HepG2 (cell line): ENCODE results near the gene NAA38. TPM values are rescaled to one million over a fixed set of nuclear protein-coding genes. Genes with fewer than 3 reads are reported as not detected.
"Not testable (repeated sequence)": the region's sequence is repeated elsewhere in the genome, so short reads cannot be mapped to it uniquely, and the experiment has no call there.

Source experiments
- ATAC-seq: fragments of 200-7000 bp; cut with Tn5 transposase; 3 replicates; pipeline ENCODE4 v1.9.1; 2020; ENCODE audit warnings: mild to moderate bottlenecking, moderate library complexity
- BruUV-seq: library from RNA; stranded (reverse); fragments of 400-500 nt; replicated peaks from 2 replicates; lab custom pipeline; 2021; lab: Mats Ljungman, UMichigan
- CTCF ChIA-PET: fragments of 300-600 bp; formaldehyde crosslinking; extraction: SDS; loops from one replicate; lab custom pipeline; 2021; ENCODE audit warnings: low total read pairs, inconsistent platforms, low intra/inter-chr PET ratio; lab: Yijun Ruan, JAX
- POLR2A ChIA-PET: fragments of 350-600 bp; sonication (Branson Sonifier 250); formaldehyde crosslinking; loops from one replicate; lab custom pipeline; 2020; ENCODE audit warnings: antibody characterized with exemption, inconsistent platforms; lab: Yijun Ruan, JAX
- DNase-seq: peaks from one replicate; pipeline ENCODE4 v3.0.0-alpha.2; 2015; ENCODE audit warnings: low spot score
- FAIRE-seq: peaks from 3 replicates; lab custom pipeline; 2011; peaks lifted over from hg19 to GRCh38; lab: Jason Lieb, UNC
- H2AFZ ChIP-seq: one replicate; pipeline ENCODE4 v1.6.1; 2011; ENCODE audit warnings: low read length, inconsistent platforms
- H3K27ac ChIP-seq: fragments of 300-600 bp; 3 replicates; pipeline ENCODE4 v1.8.0; 2011; ENCODE audit warnings: mixed run types, mild to moderate bottlenecking, mixed read lengths, low read length, inconsistent platforms; ENCODE audit not compliant: insufficient read depth; ENCODE audit errors: extremely low read length
- H3K27me3 ChIP-seq, 2 experiments: fragments of 200-600 bp in 1 of 2; 2 replicates in 1 of 2; 3 replicates in 1 of 2; pipeline versions ENCODE4 v1.6.0 to v1.8.0; 2011; ENCODE audit warnings: low read length in 2 of 2, mild to moderate bottlenecking in 2 of 2, moderate library complexity in 2 of 2, inconsistent platforms in 1 of 2; ENCODE audit not compliant: insufficient read depth in 2 of 2, control insufficient read depth in 1 of 2
- H3K36me3 ChIP-seq, 2 experiments: fragments of 200-600 bp in 1 of 2; replicated peaks in 1 of 2; 2 replicates in 1 of 2; 3 replicates in 1 of 2; pipeline versions ENCODE4 v1.5.1 to v1.8.0; 2011; ENCODE audit warnings: low read length in 2 of 2, inconsistent platforms in 1 of 2; ENCODE audit not compliant: insufficient read depth in 2 of 2, control insufficient read depth in 1 of 2
- H3K4me1 ChIP-seq: 2 replicates; pipeline ENCODE4 v1.5.1; 2012; ENCODE audit warnings: low read length, inconsistent platforms; ENCODE audit not compliant: insufficient read depth
- H3K4me2 ChIP-seq: 2 replicates; pipeline ENCODE4 v1.6.0; 2011; ENCODE audit warnings: low read depth, low read length, inconsistent platforms
- H3K4me3 ChIP-seq, 3 experiments: fragments of 200-600 bp in 1 of 3; sonication (generic), shearing (Covaris generic) in 1 of 3; replicated peaks in 1 of 3; 2 replicates each; pipeline ENCODE4 v1.5.1; 2011 to 2016; ENCODE audit warnings: low read length in 3 of 3, inconsistent platforms in 2 of 3, low read depth in 2 of 3, mild to moderate bottlenecking in 2 of 3, control low read depth in 1 of 3, mixed read lengths in 1 of 3; ENCODE audit not compliant: insufficient read depth in 1 of 3
- H3K79me2 ChIP-seq: one replicate; pipeline ENCODE4 v1.6.1; 2011; ENCODE audit warnings: low read length, inconsistent platforms; ENCODE audit not compliant: insufficient read depth
- H3K9ac ChIP-seq: 2 replicates; pipeline ENCODE4 v1.6.0; 2011; ENCODE audit warnings: mild to moderate bottlenecking, low read depth, low read length, inconsistent platforms; ENCODE audit not compliant: insufficient read depth
- H3K9me3 ChIP-seq: 2 replicates; pipeline ENCODE4 v1.5.1; 2012; ENCODE audit warnings: mild to moderate bottlenecking, low read length
- H4K20me1 ChIP-seq: 2 replicates; pipeline ENCODE4 v1.6.0; 2011; ENCODE audit warnings: inconsistent platforms, mild to moderate bottlenecking, low read length, moderate library complexity; ENCODE audit not compliant: insufficient read depth
- RBM39 ChIP-seq: fragments of 200-400 bp; formaldehyde crosslinking; IDR thresholded peaks from one replicate; pipeline ENCODE4 v1.6.1; 2018; ENCODE audit warnings: antibody characterized with exemption, mild to moderate bottlenecking, low read depth, low read length; ENCODE audit not compliant: poor library complexity, severe bottlenecking
- ZNF263 ChIP-seq: sonication (generic); formaldehyde crosslinking; IDR thresholded peaks from 2 replicates; pipeline ENCODE4 v1.4.0; 2020; ENCODE audit warnings: missing genetic modification reagents
- ZNF331 ChIP-seq: sonication (generic); formaldehyde crosslinking; IDR thresholded peaks from 2 replicates; pipeline ENCODE4 v1.4.0; 2020; ENCODE audit warnings: missing genetic modification reagents
- WGBS: methylation state at CpG from one replicate; pipeline ENCODE4 v1.1.6; 2017; ENCODE audit warnings: low lambda C conversion rate; 5-methylcytosine and 5-hydroxymethylcytosine counted together
- in situ Hi-C: cut with HindIII; loops from 2 replicates; pipeline ENCODE4 v1.10.0; 2017; ENCODE audit warnings: low pct_unique_long_range_greater_than_20kb; ENCODE audit not compliant: extremely low pct_ligation_motif_present
- intact Hi-C: fragments of 100-400 bp; cut with micrococcal nuclease; formaldehyde crosslinking; loops from one replicate; pipeline ENCODE4 v1.10.0; 2022; ENCODE audit not compliant: unreplicated experiment
- polyA plus RNA-seq, 8 experiments: library from polyadenylated mRNA; depleted of rRNA in 3 of 8; stranded (reverse) in 7 of 8; unstranded in 1 of 8; fragments of >200 nt; fragmentation: Illumina TruSeq in 4 of 8; extraction: Trizol in 4 of 8; gene quantifications; 2 replicates each; pipeline versions ENCODE4 v1.2.1 to v1.2.3, GENCODE V29; 2011 to 2016; ENCODE audit warnings: low read depth in 4 of 8, missing spikeins in 1 of 8, mixed read lengths in 1 of 8; ENCODE audit not compliant: insufficient read depth in 1 of 8
- total RNA-seq, 5 experiments: library from RNA; depleted of rRNA; stranded (reverse); fragments of >200 nt; fragmentation: Illumina TruSeq; extraction: Trizol; gene quantifications; 2 replicates each; pipeline ENCODE4 v1.2.3, GENCODE V29; 2016; ENCODE audit warnings: low read depth in 1 of 5
- TF ChIP-seq, protein P1 (sequence below): sonication (generic); formaldehyde crosslinking; IDR thresholded peaks from 2 replicates; pipeline ENCODE4 v1.8.0; 2022; ENCODE audit warnings: missing genetic modification reagents, mild to moderate bottlenecking, inconsistent platforms, borderline replicate concordance

The NAA38 gene
- total and polyA plus RNA-seq, 2 of the 13 experiments (the other 11 are each of a cell fraction or from before 2014, with no cell fraction given), result 46.9 to 91.6 TPM

DNA sequence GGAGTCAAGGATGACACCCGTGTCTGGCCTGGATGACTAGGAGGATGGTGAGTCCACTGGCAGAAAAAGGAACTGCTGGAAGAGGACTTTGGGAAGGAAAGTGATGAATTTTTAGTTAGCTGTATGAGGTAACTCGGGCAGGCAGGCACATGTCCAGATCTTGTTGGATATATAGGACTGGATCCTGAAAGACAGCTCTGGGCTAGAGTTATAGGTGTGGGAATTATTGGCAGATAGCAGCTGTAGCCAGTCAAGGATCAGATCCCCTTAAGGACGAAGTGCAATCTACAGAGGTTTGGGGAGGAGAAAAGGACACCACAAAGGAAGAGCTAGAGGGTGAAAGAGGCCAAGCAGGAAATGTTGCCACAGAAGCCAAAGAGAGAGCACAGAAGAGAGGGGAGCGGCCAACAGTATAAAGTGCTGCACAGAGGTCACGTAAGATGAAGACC lies 10.5 kb upstream of the NAA38 start:
- peaks cover 8% of the 10 kb centered on the region for H3K9me3 ChIP-seq
- no peak for FAIRE-seq
- in situ Hi-C loops (no loop called here), intact Hi-C loops (no loop called here)
- peak; percentile 52; the same call in 2 of the 3 replicates for ATAC-seq
- H3K4me1 ChIP-seq, result peaks cover 34% of the 10 kb centered on the region
- H3K4me3 ChIP-seq, result no peak overlapping the region
- no peak for DNase-seq
- ChIA-PET POLR2A (interaction anchor here (1.0 to 1.9 kb wide), 2 partner anchors 11 to 18 kb away, joined by 3 to 6 read pairs; partner anchors contain the start of gene NAA38), CTCF (no interaction called here)
- no peaks in the 10 kb centered on the region for H4K20me1 ChIP-seq
- H3K36me3 ChIP-seq, result no peaks in the 10 kb centered on the region
- peak overlapping the region; percentile 38; the same call in 1 of the 2 replicates for H3K4me2 ChIP-seq
- WGBS, result 46% methylated on average over 5 of the region's 5 CpGs
- no peak overlapping the region for H3K9ac ChIP-seq
- no peak overlapping the region for H2AFZ ChIP-seq
- no TSS peak for BruUV-seq
- no peak overlapping the region for H3K27ac ChIP-seq
- TF ChIP-seq ZNF263 (CRISPR knock-in tag) (peak; percentile 40; the same call in 1 of the 2 replicates), RBM39 (no peak)
- no peaks in the 10 kb centered on the region for H3K27me3 ChIP-seq
- no peaks in the 10 kb centered on the region for H3K79me2 ChIP-seq

DNA sequence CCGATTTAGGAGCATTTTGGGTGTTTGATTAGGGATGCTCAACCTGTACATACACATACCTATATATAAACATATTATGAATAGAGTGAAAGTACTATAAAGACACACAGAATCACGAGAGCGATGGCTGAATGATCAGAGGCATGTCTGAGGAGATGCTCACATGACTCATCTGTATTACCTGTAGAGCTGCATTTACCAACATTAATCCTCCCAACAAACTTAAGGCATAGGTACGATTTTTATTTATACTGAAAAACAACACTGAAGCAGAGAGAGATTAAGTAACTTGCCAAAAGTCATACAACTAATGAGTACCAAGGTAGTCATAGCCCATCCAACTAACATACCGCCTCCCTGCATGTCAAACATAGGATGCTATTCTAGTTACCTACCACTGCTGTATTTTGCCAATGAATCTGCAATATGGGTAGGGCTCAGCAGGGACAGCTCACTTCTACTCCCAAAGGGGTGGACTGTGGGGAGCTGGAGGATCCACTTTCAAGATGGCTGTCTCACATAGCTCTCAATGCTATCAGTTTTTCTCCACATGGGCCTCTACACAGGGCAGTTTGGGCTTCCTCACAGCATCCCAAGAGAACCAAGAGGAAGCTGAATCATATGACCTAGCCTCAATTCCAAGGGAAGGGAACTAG lies 7.8 kb upstream of the NAA38 start:
- BruUV-seq, result no TSS peak
- POLR2A ChIA-PET, result interaction anchor here (0.8 kb wide), 1 partner anchor 11 kb away, joined by 3 read pairs; no protein-coding TSS in a partner anchor
- H4K20me1 ChIP-seq, result no peaks in the 10 kb centered on the region
- no peak overlapping the region for H2AFZ ChIP-seq
- ATAC-seq, result no peak
- no peaks in the 10 kb centered on the region for H3K79me2 ChIP-seq
- DNase-seq, result no peak
- 97% methylated on average over 5 of the region's 5 CpGs for WGBS
- H3K27me3 ChIP-seq, result no peaks in the 10 kb centered on the region
- H3K9me3 ChIP-seq, result peaks cover 8% of the 10 kb centered on the region
- H3K9ac ChIP-seq, result no peak overlapping the region
- CTCF ChIA-PET, result no interaction called here
- no peak overlapping the region for H3K4me2 ChIP-seq
- intact Hi-C loops, result loop anchor here (5.0 kb wide), 1 partner anchor 122 kb away; no protein-coding TSS in a partner anchor
- in situ Hi-C loops, result no loop called here
- peaks cover 59% of the 10 kb centered on the region for H3K4me1 ChIP-seq
- no peak overlapping the region for H3K27ac ChIP-seq
- H3K36me3 ChIP-seq, result no peaks in the 10 kb centered on the region
- TF ChIP-seq, protein P1, sequence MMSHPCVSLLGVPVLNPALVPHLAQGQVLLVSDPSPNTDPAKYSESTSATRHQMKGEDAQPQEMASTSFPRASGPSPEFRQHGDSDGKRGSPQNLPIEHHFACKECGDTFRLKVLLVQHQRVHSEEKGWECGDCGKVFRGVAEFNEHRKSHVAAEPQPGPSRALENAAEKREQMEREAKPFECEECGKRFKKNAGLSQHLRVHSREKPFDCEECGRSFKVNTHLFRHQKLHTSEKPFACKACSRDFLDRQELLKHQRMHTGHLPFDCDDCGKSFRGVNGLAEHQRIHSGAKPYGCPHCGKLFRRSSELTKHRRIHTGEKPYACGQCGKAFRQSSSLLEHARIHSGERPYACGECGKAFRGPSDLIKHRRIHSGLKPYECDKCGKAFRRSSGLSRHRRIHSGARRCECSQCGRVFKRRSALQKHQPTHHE (CRISPR knock-in tag), result no peak
- peak; percentile 98 for TF ChIP-seq ZNF331 (CRISPR knock-in tag)
- no peak overlapping the region for H3K4me3 ChIP-seq
- FAIRE-seq, result no peak

DNA sequence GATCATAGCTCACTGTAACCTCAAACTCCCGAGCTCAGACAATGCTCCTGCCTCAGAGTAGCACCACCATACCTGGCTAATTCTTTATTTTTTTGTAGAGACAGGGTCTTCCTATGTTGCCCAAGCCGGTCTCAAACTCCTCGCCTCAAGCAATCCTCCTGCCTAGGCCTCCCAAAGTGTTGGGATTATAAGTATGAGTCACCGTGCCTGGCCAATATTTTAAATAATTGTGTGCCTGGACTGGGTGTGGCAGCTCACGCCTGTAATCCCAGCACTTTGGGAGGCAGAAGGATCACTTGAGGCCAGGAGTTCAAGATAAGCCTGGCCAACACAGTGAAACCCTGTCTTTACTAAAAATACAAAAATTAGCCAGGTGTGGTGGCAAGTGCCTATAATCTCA lies 7.0 kb upstream of the NAA38 start:
- H3K79me2 ChIP-seq, H4K20me1 ChIP-seq, H3K9ac ChIP-seq, H2AFZ ChIP-seq, in situ Hi-C loops, H3K9me3 ChIP-seq, H3K36me3 ChIP-seq, CTCF ChIA-PET, ATAC-seq, H3K27me3 ChIP-seq, H3K4me2 ChIP-seq, DNase-seq, FAIRE-seq, BruUV-seq, H3K27ac ChIP-seq, H3K4me3 ChIP-seq: not testable (repeated sequence)
- 88% methylated on average over 5 of the region's 5 CpGs for WGBS
- H3K4me1 ChIP-seq, result peaks cover 67% of the 10 kb centered on the region
- intact Hi-C loops, result loop anchor here (5.0 kb wide), 1 partner anchor 123 kb away; no protein-coding TSS in a partner anchor
- POLR2A ChIA-PET, result interaction anchor here (1.6 kb wide), 1 partner anchor 21 kb away, joined by 3 read pairs; no protein-coding TSS in a partner anchor
